Breast epithelium (tissue), 4 donors: ENCODE measurements around the gene CLVS2. TPM values are rescaled to one million over a fixed set of nuclear protein-coding genes. Genes with fewer than 3 reads are reported as not detected.

Experiments
- DNase-seq, 2 donors: peaks; one replicate each; pipeline ENCODE4 v3.0.0-alpha.2; 2019; ENCODE audit warnings: low spot score in 2 of 2
- H3K27ac ChIP-seq, 2 donors: fragments of 200-600 bp; sonication (generic) in 1 of 2; one replicate each; pipeline ENCODE4 v1.5.1; 2016 to 2019; ENCODE audit warnings: mild to moderate bottlenecking in 1 of 2
- H3K27me3 ChIP-seq, 2 donors: fragments of 200-600 bp; sonication (generic) in 1 of 2; one replicate each; pipeline versions ENCODE4 v1.5.1 to v1.6.0; 2017 to 2019; ENCODE audit warnings: control low read depth in 1 of 2, mild to moderate bottlenecking in 1 of 2
- H3K36me3 ChIP-seq: fragments of 200-600 bp; one replicate; pipeline ENCODE4 v1.5.1; 2019
- H3K4me1 ChIP-seq, 2 donors: fragments of 200-600 bp; sonication (generic); one replicate each; pipeline ENCODE4 v1.5.1; 2016 to 2019; ENCODE audit warnings: control low read depth in 1 of 2
- H3K4me3 ChIP-seq, 3 donors: fragments of 200-600 bp; sonication (generic); 1 replicate in 2 of 3; 2 replicates in 1 of 3; pipeline ENCODE4 v1.5.1; 2016 to 2019; ENCODE audit warnings: mild to moderate bottlenecking in 3 of 3, moderate library complexity in 2 of 3
- H3K9me3 ChIP-seq, 2 donors: fragments of 200-600 bp; sonication (generic) in 1 of 2; one replicate each; pipeline ENCODE4 v1.5.1; 2016 to 2019; ENCODE audit warnings: control low read depth in 1 of 2
- CTCF ChIP-seq, 3 donors: fragments of 450-650 bp; IDR thresholded peaks; one replicate each; pipeline ENCODE4 v1.5.1; 2016 to 2017; ENCODE audit warnings: antibody characterized with exemption in 3 of 3, mild to moderate bottlenecking in 3 of 3, moderate library complexity in 3 of 3
- POLR2A ChIP-seq: fragments of 450-650 bp; IDR thresholded peaks from one replicate; pipeline ENCODE4 v1.6.1; 2016; ENCODE audit warnings: antibody characterized with exemption, mild to moderate bottlenecking, moderate library complexity
- POLR2AphosphoS5 ChIP-seq, 3 donors: sonication (generic); formaldehyde crosslinking; IDR thresholded peaks; one replicate each; pipeline ENCODE4 v1.6.1; 2017; ENCODE audit warnings: antibody characterized with exemption in 3 of 3
- intact Hi-C: fragments of 100-400 bp; cut with DNase I; formaldehyde crosslinking; loops from one replicate; pipeline ENCODE4 v1.15.1; 2023; ENCODE audit warnings: low total_unique reads
- total RNA-seq, 3 donors: library from RNA; depleted of rRNA; stranded (reverse); fragments of >200 nt; gene quantifications; one replicate each; pipeline ENCODE4 v1.1.0, GENCODE V29; 2016

Gene CLVS2
- total RNA-seq, 3 donors from 2014 or later, result not detected

GRCh38 chr6:123116370-123116769 lies 120.3 kb downstream of the CLVS2 start:
- H3K9me3 ChIP-seq, result no peaks in the 10 kb centered on the region
- DNase-seq, result no peak
- H3K27ac ChIP-seq, result no peak overlapping the region
- H3K4me3 ChIP-seq, result no peak overlapping the region
- no peaks in the 10 kb centered on the region for H3K36me3 ChIP-seq
- TF ChIP-seq POLR2AphosphoS5 (IDR thresholded peaks at IDR 0.05), result no peak
- no peak for TF ChIP-seq POLR2A
- TF ChIP-seq CTCF (IDR thresholded peaks at IDR 0.05), result no peak
- intact Hi-C loops, result no loop called here
- H3K4me1 ChIP-seq, result no peaks in the 10 kb centered on the region
- no peaks in the 10 kb centered on the region for H3K27me3 ChIP-seq

DNA sequence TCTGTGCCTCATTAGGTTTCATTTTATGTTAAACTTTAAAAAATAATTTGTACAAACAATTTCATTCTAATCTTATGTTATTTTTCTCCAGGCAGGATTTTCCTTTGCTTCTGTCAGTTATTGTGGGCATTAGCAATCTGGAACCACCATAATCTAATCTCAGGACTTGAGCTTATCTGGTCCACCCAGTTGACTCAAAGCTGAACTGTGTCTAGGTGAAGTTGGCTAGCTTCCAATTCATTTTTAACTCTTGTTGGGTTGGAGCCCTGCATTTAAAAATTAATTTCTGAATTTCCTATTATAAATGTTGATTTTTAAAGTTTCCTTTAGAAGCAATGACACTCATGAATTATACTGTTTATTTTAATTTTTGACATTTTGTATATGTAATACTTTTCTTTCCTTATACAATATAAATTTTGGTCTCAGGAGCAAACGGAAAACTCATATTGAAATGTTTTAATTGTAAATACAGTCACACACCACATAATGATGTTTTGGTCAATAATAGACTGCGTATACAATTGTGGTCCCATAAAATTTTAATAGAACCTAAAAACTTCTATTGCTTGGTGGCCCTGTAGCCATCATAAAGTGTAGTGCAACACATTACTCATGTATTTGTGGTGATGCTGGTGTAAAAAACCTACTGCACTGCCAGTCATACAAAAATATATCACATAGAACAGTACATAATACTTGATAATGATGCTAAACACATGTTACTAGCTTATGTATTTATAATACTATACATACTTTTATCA lies 121.3 kb downstream of the CLVS2 start:
- H3K36me3 ChIP-seq, result no peaks in the 10 kb centered on the region
- no peak overlapping the region for H3K4me3 ChIP-seq
- H3K27ac ChIP-seq, result no peak overlapping the region
- TF ChIP-seq CTCF (IDR thresholded peaks at IDR 0.05) (no peak), POLR2A (no peak), POLR2AphosphoS5 (IDR thresholded peaks at IDR 0.05) (no peak)
- intact Hi-C loops, result no loop called here
- DNase-seq, result no peak
- no peaks in the 10 kb centered on the region for H3K27me3 ChIP-seq
- H3K4me1 ChIP-seq, result no peaks in the 10 kb centered on the region
- H3K9me3 ChIP-seq, result no peaks in the 10 kb centered on the region

- no peaks in the 10 kb centered on the region for H3K9me3 ChIP-seq
- H3K4me1 ChIP-seq, result no peaks in the 10 kb centered on the region
- no peak for TF ChIP-seq POLR2AphosphoS5 (IDR thresholded peaks at IDR 0.05)
- no peak for TF ChIP-seq POLR2A
- TF ChIP-seq CTCF (IDR thresholded peaks at IDR 0.05), result no peak
- DNase-seq, result no peak
- intact Hi-C loops, result no loop called here
- no peak overlapping the region for H3K27ac ChIP-seq
- no peaks in the 10 kb centered on the region for H3K27me3 ChIP-seq
- H3K36me3 ChIP-seq, result no peaks in the 10 kb centered on the region
- H3K4me3 ChIP-seq, result no peak overlapping the region
These were observed 122.8 kb downstream of the CLVS2 start for GRCh38 chr6:123118811-123119210.

Other genes starting within 250 kb of the CLVS2 start
- gene FABP7, start 216.5 kb upstream of the CLVS2 start, total RNA-seq, result 1 to 10 TPM in 2 of 3 donors, not detected in 1; 2.6 to 3.6 TPM
- 10 to 100 TPM in 2 of 3 donors, 1 to 10 TPM in 1; 9.1 to 26.5 (median 17.0) TPM for gene SMPDL3A, start 207.0 kb upstream of the CLVS2 start, total RNA-seq